LNCaP clone FGC (cell line): ENCODE results near the gene RAB9A.

Experiments used
- DNase-seq: peaks from one replicate; pipeline ENCODE4 v3.0.0-alpha.2; 2011; ENCODE audit warnings: low read depth
- H3K4me3 ChIP-seq: 2 replicates; pipeline ENCODE4 v1.5.1; 2011; ENCODE audit warnings: mild to moderate bottlenecking, low read depth, low read length, control low read depth
- TF ChIP-seq, protein P1 (sequence below): IDR thresholded peaks from 2 replicates; pipeline ENCODE4 v1.5.1; 2012; ENCODE audit warnings: mild to moderate bottlenecking; ENCODE audit not compliant: control insufficient read depth, insufficient read depth; ENCODE audit errors: extremely low read depth

The RAB9A gene

DNA sequence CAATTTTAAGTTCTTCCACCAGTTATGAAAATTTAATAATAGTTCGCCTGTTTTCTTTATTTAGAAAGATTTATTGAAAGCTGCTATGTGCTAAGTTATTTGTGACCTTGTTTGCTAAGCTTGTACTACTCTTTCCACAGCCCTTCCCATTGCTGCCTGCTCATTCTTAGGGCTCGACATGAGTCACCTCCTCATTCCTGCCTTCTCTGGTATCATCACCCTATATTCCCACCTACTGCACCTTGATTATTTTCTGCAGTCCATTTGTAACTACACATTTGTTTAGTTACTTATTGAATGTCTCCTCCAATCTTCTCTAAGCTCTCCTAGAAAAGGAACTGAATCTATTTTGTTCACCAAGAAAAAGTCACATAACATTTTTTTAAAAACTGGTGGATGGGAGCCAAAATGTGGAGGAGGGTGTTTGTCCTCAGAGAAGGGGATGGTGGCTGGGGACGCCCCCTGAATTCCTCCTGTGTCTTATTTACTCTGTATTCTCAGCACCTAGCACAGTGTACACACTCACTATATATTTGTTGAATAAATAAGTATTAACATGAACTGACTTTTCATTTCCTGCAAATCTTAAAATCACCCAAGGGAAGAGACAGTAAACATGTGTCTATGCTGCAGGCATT, 3.7 kb upstream of the RAB9A start:
- H3K4me3 ChIP-seq, result no peak overlapping the region
- TF ChIP-seq, protein P1, sequence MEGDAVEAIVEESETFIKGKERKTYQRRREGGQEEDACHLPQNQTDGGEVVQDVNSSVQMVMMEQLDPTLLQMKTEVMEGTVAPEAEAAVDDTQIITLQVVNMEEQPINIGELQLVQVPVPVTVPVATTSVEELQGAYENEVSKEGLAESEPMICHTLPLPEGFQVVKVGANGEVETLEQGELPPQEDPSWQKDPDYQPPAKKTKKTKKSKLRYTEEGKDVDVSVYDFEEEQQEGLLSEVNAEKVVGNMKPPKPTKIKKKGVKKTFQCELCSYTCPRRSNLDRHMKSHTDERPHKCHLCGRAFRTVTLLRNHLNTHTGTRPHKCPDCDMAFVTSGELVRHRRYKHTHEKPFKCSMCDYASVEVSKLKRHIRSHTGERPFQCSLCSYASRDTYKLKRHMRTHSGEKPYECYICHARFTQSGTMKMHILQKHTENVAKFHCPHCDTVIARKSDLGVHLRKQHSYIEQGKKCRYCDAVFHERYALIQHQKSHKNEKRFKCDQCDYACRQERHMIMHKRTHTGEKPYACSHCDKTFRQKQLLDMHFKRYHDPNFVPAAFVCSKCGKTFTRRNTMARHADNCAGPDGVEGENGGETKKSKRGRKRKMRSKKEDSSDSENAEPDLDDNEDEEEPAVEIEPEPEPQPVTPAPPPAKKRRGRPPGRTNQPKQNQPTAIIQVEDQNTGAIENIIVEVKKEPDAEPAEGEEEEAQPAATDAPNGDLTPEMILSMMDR, result no peak
- no peak for DNase-seq

DNA sequence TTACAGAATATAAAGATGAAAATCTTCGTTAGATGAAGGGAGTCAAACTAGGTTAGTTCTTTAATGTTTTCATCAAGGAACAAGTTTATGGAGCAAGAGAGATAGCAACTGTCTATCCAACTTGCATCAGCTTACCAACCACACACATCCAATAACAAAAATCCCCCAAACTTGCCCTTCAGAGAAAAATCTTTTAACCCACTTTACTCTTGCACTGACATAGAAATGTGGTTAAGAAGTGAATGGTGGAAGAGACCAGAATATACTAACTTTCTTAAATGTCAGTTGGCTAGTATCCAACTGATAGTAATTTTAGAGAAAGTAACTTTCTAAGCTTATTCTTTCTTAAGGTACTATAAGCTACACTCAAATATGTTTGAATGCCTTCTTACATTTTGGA, 1.7 kb upstream of the RAB9A start:
- DNase-seq, result no peak

GRCh38 chrX:13688384-13688957, 457 bp upstream of the RAB9A start:
- TF ChIP-seq, protein P1, result no peak
- H3K4me3 ChIP-seq, result peak overlapping the region; percentile 83
- DNase-seq, result no peak

More for the DNA sequence above, 1.7 kb upstream of the RAB9A start:
- H3K4me3 ChIP-seq, result no peak overlapping the region
- TF ChIP-seq, protein P1, result no peak

- no peak for DNase-seq
- peak overlapping the region; percentile 83 for H3K4me3 ChIP-seq
- TF ChIP-seq, protein P1, result no peak
Measured at GRCh38 chrX:13689741-13690211, 848 bp downstream of the RAB9A start.

- no peak for DNase-seq
- TF ChIP-seq, protein P1, result peak; percentile 29
- H3K4me3 ChIP-seq, result peak overlapping the region; percentile 83; the same call in 1 of the 2 replicates
Measured at GRCh38 chrX:13690836-13691235, 1.9 kb downstream of the RAB9A start.

DNA sequence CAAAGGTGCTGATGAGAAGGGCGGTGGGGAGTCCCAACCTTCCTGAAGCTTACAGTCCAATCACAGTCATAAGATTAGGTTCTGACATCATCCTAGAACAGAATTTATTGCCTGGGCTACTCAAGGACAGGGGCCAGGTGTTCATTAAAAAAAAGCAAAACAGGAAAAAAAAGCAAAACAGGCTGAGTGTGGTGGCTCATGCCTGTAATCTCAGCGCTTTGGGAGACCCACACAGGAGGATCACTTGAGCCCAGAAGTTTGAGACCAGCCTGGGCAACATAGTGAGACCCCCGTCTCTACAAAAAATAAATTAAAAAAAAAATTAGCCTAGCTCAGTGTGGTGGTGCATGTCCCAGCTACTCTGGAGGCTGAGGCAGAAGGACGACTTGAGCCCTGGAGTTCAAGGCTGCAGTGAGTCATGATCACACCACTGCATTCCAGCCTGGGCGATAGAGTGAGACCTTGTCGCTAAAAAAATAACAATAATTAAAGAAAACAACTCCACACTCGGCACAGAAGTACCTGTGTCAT, 3.0 kb downstream of the RAB9A start:
- TF ChIP-seq, protein P1, result no peak
- no peak for DNase-seq

More for the DNA sequence above, 3.0 kb downstream of the RAB9A start:
- no peak overlapping the region for H3K4me3 ChIP-seq
